HEK293 (cell line): ENCODE measurements around the gene NUP107.

Experiments used
- GLIS2 ChIP-seq: fragments of 450-650 bp; formaldehyde crosslinking; IDR thresholded peaks from 2 replicates; pipeline ENCODE4 v1.5.1; 2016; ENCODE audit warnings: missing biosample characterization, missing genetic modification characterization
- OVOL3 ChIP-seq: fragments of 450-650 bp; formaldehyde crosslinking; IDR thresholded peaks from 2 replicates; pipeline ENCODE4 v1.5.1; 2016; ENCODE audit warnings: missing biosample characterization, missing genetic modification characterization
- PRDM2 ChIP-seq: fragments of 450-650 bp; formaldehyde crosslinking; IDR thresholded peaks from 2 replicates; pipeline ENCODE4 v1.5.1; 2016; ENCODE audit warnings: missing biosample characterization, missing genetic modification characterization, borderline replicate concordance
- SETDB1 ChIP-seq: IDR thresholded peaks from one replicate; pipeline ENCODE4 v1.6.1; 2017; ENCODE audit warnings: mild to moderate bottlenecking, low read length, moderate library complexity, mixed read lengths; ENCODE audit not compliant: insufficient read length
- SP3 ChIP-seq: fragments of 450-650 bp; formaldehyde crosslinking; IDR thresholded peaks from 2 replicates; pipeline ENCODE4 v1.5.1; 2016; ENCODE audit warnings: missing biosample characterization, missing genetic modification characterization
- TSHZ1 ChIP-seq: fragments of 450-650 bp; formaldehyde crosslinking; IDR thresholded peaks from 2 replicates; pipeline ENCODE4 v1.5.1; 2016; ENCODE audit warnings: missing biosample characterization, missing genetic modification characterization, borderline replicate concordance
- ZFP3 ChIP-seq: fragments of 450-650 bp; formaldehyde crosslinking; IDR thresholded peaks from 2 replicates; pipeline ENCODE4 v1.5.1; 2016; ENCODE audit warnings: low read depth, missing biosample characterization, missing genetic modification characterization
- ZNF10 ChIP-seq: fragments of 450-650 bp; formaldehyde crosslinking; IDR thresholded peaks from 2 replicates; pipeline ENCODE4 v1.5.1; 2017; ENCODE audit warnings: missing biosample characterization, missing genetic modification characterization
- ZNF121 ChIP-seq: fragments of 450-650 bp; formaldehyde crosslinking; IDR thresholded peaks from 2 replicates; pipeline ENCODE4 v1.5.1; 2016; ENCODE audit warnings: missing biosample characterization, missing genetic modification characterization
- ZNF148 ChIP-seq: fragments of 450-650 bp; formaldehyde crosslinking; IDR thresholded peaks from 2 replicates; pipeline ENCODE4 v1.5.0; 2017; ENCODE audit warnings: missing biosample characterization, missing genetic modification characterization, borderline replicate concordance
- ZNF19 ChIP-seq: fragments of 450-650 bp; formaldehyde crosslinking; IDR thresholded peaks from 2 replicates; pipeline ENCODE4; 2016; ENCODE audit warnings: missing biosample characterization, missing genetic modification characterization, low read depth
- ZNF24 ChIP-seq: fragments of 450-650 bp; formaldehyde crosslinking; IDR thresholded peaks from 2 replicates; pipeline ENCODE4 v1.5.1; 2016; ENCODE audit warnings: missing biosample characterization, missing genetic modification characterization
- ZNF394 ChIP-seq: fragments of 450-650 bp; formaldehyde crosslinking; IDR thresholded peaks from 2 replicates; pipeline ENCODE4 v1.5.1; 2016; ENCODE audit warnings: missing biosample characterization, missing genetic modification characterization, mild to moderate bottlenecking, moderate library complexity, borderline replicate concordance
- ZNF473 ChIP-seq: fragments of 450-650 bp; formaldehyde crosslinking; IDR thresholded peaks from 2 replicates; pipeline ENCODE4 v1.5.1; 2017; ENCODE audit warnings: missing biosample characterization, missing genetic modification characterization
- ZNF510 ChIP-seq: fragments of 450-650 bp; formaldehyde crosslinking; IDR thresholded peaks from 2 replicates; pipeline ENCODE4 v1.5.1; 2018; ENCODE audit warnings: mild to moderate bottlenecking, missing genetic modification characterization, missing biosample characterization; ENCODE audit not compliant: insufficient replicate concordance
- ZNF530 ChIP-seq: fragments of 450-650 bp; formaldehyde crosslinking; IDR thresholded peaks from 2 replicates; pipeline ENCODE4 v1.5.1; 2016; ENCODE audit warnings: low read depth, missing biosample characterization, missing genetic modification characterization
- ZNF544 ChIP-seq: fragments of 450-650 bp; formaldehyde crosslinking; IDR thresholded peaks from 2 replicates; pipeline ENCODE4 v1.5.0; 2017; ENCODE audit warnings: missing biosample characterization, missing genetic modification characterization
- ZNF555 ChIP-seq: fragments of 450-650 bp; formaldehyde crosslinking; conservative IDR thresholded peaks from 2 replicates; pipeline ENCODE4 v1.5.1; 2017; ENCODE audit warnings: missing biosample characterization, mild to moderate bottlenecking, missing genetic modification characterization, inconsistent platforms
- ZNF621 ChIP-seq: fragments of 450-650 bp; formaldehyde crosslinking; IDR thresholded peaks from 2 replicates; pipeline ENCODE4 v1.5.1; 2017; ENCODE audit warnings: missing biosample characterization, missing genetic modification characterization
- TF ChIP-seq, protein P1 (sequence below): fragments of 450-650 bp; formaldehyde crosslinking; IDR thresholded peaks from 2 replicates; pipeline ENCODE4 v1.5.1; 2016; ENCODE audit warnings: missing biosample characterization, missing genetic modification characterization
- TF ChIP-seq, protein P2 (sequence below): fragments of 450-650 bp; formaldehyde crosslinking; IDR thresholded peaks from 2 replicates; pipeline ENCODE4 v1.5.1; 2016; ENCODE audit warnings: missing biosample characterization, missing genetic modification characterization

Gene NUP107

DNA sequence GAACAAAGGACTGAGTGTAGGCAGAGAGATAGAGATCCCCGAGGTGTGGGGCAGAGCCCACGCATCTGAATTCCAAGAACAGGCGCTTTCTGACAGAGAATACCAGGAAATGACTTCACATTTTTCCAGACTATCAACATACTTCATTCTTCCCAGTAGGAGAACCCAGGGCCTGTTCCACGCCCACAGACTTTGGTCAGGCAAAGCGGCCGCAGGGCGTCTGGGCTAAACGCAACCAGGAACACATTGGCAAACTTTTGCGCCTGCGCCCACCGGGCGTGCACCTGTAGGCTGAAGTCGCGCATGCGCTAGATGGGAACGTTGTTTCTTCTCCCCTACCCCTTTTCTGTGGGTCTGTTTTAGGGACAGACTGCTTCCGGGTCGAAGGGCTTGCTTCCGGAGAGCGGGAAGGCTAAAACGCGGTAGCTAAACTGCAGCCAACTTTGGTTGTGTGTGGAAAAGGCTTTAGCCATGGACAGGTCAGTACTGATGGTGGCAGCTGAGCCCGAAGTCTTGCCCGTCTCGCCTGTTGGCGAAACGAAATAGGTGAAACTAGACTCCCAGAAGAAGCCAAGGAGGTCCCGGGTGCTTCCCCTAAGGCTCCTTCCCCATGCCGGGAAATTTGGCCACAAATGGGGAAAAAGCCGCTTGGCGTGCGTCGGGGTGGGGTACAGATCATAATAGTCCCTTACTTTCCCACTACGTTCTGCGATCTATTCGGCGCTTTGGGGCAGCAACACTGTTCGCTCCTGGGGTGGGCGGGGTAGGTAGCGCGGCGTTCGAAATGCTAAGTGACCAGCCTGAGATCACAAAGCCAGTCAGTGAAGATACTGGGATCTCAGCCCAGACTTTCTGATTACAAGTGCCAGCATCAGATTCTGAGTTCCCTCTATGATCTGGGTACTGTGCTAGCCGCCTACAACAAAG lies at the start of gene NUP107 (continued):
- TF ChIP-seq TSHZ1 (tag by site-specific recombination) (no peak), ZNF555 (tag by site-specific recombination) (no peak), SETDB1 (no peak), GLIS2 (tag by site-specific recombination) (peak; percentile 28; the same call in 1 of the 2 replicates), ZNF510 (tag by site-specific recombination) (peak; percentile 16), SP3 (peak; percentile 61), ZNF10 (tag by site-specific recombination) (no peak), ZNF24 (peak; percentile 75), PRDM2 (tag by site-specific recombination) (no peak), ZNF621 (tag by site-specific recombination) (no peak), ZNF544 (tag by site-specific recombination) (no peak), ZNF473 (tag by site-specific recombination) (no peak), OVOL3 (peak; percentile 60; the same call in 1 of the 2 replicates), ZNF394 (tag by site-specific recombination) (peak; percentile 58; the same call in 1 of the 2 replicates), ZNF148 (tag by site-specific recombination) (no peak), ZFP3 (tag by site-specific recombination) (no peak), ZNF121 (tag by site-specific recombination) (no peak), ZNF19 (no peak), ZNF530 (tag by site-specific recombination) (no peak)
- TF ChIP-seq, protein P1, sequence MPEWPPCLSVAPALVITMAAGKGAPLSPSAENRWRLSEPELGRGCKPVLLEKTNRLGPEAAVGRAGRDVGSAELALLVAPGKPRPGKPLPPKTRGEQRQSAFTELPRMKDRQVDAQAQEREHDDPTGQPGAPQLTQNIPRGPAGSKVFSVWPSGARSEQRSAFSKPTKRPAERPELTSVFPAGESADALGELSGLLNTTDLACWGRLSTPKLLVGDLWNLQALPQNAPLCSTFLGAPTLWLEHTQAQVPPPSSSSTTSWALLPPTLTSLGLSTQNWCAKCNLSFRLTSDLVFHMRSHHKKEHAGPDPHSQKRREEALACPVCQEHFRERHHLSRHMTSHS (tag by site-specific recombination), result no peak
- TF ChIP-seq, protein P2, sequence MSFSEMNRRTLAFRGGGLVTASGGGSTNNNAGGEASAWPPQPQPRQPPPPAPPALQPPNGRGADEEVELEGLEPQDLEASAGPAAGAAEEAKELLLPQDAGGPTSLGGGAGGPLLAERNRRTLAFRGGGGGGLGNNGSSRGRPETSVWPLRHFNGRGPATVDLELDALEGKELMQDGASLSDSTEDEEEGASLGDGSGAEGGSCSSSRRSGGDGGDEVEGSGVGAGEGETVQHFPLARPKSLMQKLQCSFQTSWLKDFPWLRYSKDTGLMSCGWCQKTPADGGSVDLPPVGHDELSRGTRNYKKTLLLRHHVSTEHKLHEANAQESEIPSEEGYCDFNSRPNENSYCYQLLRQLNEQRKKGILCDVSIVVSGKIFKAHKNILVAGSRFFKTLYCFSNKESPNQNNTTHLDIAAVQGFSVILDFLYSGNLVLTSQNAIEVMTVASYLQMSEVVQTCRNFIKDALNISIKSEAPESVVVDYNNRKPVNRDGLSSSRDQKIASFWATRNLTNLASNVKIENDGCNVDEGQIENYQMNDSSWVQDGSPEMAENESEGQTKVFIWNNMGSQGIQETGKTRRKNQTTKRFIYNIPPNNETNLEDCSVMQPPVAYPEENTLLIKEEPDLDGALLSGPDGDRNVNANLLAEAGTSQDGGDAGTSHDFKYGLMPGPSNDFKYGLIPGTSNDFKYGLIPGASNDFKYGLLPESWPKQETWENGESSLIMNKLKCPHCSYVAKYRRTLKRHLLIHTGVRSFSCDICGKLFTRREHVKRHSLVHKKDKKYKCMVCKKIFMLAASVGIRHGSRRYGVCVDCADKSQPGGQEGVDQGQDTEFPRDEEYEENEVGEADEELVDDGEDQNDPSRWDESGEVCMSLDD (tag by site-specific recombination), result no peak
